GM12872 (cell line): ENCODE data around the gene SCRN1.

Experiments
- CTCF ChIP-seq: IDR thresholded peaks from 3 replicates; pipeline ENCODE4 v1.5.1; 2011; ENCODE audit warnings: low read depth, mild to moderate bottlenecking, low read length, moderate library complexity; ENCODE audit not compliant: insufficient read depth

SCRN1 gene

GRCh38 chr7:29965030-29965429 is 24.6 kb downstream of the SCRN1 start:
- no peak for TF ChIP-seq CTCF

GRCh38 chr7:29962035-29962434 is 27.6 kb downstream of the SCRN1 start:
- TF ChIP-seq CTCF, result no peak

GRCh38 chr7:29958667-29959358 is 30.8 kb downstream of the SCRN1 start:
- TF ChIP-seq CTCF, result no peak

GRCh38 chr7:29957521-29958310 is 31.9 kb downstream of the SCRN1 start:
- TF ChIP-seq CTCF, result no peak

GRCh38 chr7:29956487-29956836 is 33.1 kb downstream of the SCRN1 start:
- no peak for TF ChIP-seq CTCF

GRCh38 chr7:29955799-29956486 is 33.7 kb downstream of the SCRN1 start:
- TF ChIP-seq CTCF, result no peak

GRCh38 chr7:29955075-29955792 is 34.4 kb downstream of the SCRN1 start:
- TF ChIP-seq CTCF, result no peak
